ENCODE measurements around the gene ARMC12.

DNA sequence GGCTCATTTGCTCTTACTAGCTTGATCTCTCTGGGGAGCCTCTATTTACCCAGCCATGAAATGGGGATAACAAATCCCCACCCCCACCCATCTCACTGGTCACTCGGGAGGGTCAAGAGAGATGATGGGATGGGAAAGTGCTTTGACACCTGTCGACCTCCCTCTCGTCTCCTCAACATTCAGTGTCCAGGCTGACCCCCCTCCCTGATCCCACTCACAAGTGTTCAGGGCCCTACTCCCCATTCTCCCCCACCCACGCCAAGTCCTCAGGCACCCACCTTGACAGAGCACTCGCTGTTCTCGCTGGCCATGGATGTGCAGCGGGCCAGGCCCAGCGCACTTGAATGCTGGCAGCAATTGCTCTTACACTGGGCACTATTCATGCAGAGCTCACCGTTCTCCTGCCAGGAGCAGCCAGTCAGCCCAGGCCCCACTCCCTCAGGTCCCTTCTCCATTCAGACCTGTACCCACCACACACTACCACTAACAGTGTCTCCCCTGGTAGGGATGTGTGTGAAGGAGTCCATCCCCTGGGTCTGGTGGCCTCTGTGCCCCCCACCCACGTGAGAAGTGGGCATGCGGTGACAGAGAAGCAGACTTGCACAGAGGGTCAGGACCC is 58.7 kb downstream of the ARMC12 start:
- TF ChIP-seq, protein P1, sequence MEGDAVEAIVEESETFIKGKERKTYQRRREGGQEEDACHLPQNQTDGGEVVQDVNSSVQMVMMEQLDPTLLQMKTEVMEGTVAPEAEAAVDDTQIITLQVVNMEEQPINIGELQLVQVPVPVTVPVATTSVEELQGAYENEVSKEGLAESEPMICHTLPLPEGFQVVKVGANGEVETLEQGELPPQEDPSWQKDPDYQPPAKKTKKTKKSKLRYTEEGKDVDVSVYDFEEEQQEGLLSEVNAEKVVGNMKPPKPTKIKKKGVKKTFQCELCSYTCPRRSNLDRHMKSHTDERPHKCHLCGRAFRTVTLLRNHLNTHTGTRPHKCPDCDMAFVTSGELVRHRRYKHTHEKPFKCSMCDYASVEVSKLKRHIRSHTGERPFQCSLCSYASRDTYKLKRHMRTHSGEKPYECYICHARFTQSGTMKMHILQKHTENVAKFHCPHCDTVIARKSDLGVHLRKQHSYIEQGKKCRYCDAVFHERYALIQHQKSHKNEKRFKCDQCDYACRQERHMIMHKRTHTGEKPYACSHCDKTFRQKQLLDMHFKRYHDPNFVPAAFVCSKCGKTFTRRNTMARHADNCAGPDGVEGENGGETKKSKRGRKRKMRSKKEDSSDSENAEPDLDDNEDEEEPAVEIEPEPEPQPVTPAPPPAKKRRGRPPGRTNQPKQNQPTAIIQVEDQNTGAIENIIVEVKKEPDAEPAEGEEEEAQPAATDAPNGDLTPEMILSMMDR (optimal IDR thresholded peaks at IDR 0.05 in 1 of 3, IDR thresholded peaks at IDR 0.05 in 1 of 3, conservative IDR thresholded peaks at IDR 0.05 in 1 of 3; ENCODE audit: extremely low read depth in 1 of 3, insufficient read depth in 2 of 3, low read length in 3 of 3): no peak
- no peak for TF ChIP-seq EZH2 (IDR thresholded peaks at IDR 0.05; ENCODE audit: low read length)
